NCI-H2196 (cell line): ENCODE data around the gene MB21D2.

ENCODE experiments used
- DNase-seq: peaks from one replicate; lab custom pipeline; 2025; ENCODE audit not compliant: unreplicated experiment; lab: John Stamatoyannopoulos, UW

MB21D2 gene

DNA sequence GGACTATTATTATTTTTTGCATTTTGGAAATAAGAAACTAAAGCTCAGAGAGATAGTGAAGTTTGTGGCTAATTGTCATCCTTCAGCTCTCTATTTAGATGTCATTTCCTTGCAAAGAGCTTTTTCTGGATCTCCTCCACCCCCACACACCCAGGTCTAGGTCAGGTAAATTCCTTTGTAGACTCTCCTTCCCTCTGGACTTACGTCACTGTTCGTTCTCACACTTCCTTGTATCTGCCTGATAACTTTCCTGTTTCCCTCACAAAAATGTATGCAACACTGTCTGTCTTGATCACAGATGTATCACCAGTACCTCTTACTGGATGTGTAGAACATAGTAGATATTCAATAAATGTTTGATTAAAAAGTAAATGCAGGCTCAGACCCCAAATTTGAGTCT is 6.1 kb upstream of the MB21D2 start:
- DNase-seq, result no peak

- DNase-seq, result no peak
These were observed 4.1 kb upstream of the MB21D2 start for GRCh38 chr3:192921793-192922192.

- no peak for DNase-seq
These were observed 2.8 kb upstream of the MB21D2 start for GRCh38 chr3:192920411-192920810.

GRCh38 chr3:192919901-192920300 is 2.2 kb upstream of the MB21D2 start:
- no peak for DNase-seq

GRCh38 chr3:192918275-192918588 is 576 bp upstream of the MB21D2 start:
- no peak for DNase-seq

DNA sequence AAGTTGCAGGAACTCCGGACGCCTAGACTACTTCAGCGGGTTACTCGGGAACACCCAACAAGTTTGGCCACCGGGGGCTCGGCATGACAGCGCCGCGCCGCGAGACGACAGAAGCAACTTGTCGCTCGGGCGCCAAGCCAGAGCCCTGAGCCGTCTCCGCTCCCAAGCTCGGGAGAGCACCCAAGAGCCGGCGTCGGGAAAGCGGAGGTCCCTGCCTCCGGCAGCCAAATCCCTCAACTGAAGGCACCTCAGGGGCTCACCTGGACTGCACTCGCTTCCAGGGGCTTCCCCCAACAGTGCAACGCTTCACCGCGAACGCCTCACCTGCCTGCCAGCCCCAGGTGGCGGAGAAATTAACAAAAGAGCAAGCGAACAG is 640 bp downstream of the MB21D2 start:
- peak; percentile 66 for DNase-seq

- DNase-seq, result no peak
These were observed 1.2 kb downstream of the MB21D2 start for GRCh38 chr3:192916371-192917027.

- DNase-seq, result no peak
These were observed 1.9 kb downstream of the MB21D2 start for GRCh38 chr3:192915722-192916121.

- peak; percentile 69 for DNase-seq
These were observed 2.4 kb downstream of the MB21D2 start for GRCh38 chr3:192915304-192915703.

DNA sequence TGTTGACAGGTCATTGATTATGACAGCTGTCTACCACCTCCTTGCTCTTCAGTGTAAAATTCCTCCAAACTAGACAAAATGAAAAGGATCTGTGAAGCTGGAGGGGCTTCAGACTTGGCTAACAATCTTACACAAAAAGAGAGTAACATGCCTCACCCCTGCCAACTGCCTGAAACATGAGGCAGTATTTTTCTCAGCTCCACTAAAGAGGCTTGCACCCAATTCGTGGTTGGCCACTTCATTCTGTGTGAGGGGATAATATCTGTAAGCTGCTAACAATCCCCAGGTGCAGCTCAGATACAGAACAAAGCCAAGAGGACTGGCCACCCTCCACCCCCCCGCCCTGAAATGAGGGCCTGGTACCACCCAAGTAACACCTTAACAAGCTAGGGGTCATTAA is 2.8 kb downstream of the MB21D2 start:
- no peak for DNase-seq

DNA sequence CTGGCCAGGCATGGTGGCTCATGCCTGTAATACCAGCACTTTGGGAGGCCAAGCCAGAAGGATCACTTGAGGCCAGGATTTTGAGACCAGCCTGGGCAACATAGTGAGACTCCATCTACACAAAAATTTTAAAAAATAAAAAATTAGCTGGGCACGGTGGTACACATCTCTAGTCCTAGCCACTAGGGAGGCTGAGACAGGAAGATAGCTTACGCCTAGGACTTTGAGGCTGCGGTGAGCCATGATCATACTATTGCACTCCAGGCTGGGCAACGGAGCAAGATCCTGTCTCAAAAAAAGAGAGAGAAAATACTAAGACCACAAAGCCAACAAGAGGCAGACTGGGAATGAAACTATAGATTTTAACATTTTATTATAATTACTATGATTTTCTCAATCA is 4.1 kb downstream of the MB21D2 start:
- no peak for DNase-seq

DNA sequence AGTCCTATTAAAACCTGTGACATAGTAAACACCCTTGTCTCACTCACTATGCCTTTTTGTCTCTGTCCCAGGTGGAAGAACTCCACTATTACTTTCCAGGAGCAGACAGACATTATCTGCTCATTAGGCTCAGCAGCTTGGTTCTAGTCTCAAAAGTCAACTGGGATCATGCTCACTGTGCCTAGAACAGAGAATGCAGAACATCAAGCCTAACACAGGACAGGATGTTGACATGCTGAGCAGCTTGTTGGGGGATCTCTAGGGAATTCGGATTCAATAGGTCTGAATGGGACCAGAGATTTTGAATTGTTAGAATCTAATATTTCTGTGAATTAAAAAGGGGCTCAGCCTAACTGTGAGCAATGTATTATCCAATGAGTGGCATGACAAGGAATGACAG is 6.4 kb downstream of the MB21D2 start:
- no peak for DNase-seq

DNA sequence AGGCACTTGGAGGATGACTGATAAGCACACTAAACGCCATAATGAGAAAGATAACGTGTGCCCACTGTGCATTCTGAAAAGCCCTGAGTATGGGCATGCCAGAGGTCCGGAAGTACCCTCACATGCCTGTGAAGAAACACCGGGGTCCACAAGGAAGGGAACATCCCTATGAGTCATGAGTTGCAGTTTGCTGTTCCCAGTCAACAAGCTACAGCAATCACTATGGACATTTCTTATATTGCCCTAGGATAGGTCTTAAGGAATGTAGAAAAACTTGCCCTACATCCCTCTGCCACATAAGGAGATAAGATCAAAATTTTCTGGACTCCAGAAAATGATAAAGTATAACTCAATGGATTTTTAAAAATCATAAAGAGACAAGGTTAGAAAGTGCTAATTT is 9.9 kb downstream of the MB21D2 start:
- no peak for DNase-seq

DNA sequence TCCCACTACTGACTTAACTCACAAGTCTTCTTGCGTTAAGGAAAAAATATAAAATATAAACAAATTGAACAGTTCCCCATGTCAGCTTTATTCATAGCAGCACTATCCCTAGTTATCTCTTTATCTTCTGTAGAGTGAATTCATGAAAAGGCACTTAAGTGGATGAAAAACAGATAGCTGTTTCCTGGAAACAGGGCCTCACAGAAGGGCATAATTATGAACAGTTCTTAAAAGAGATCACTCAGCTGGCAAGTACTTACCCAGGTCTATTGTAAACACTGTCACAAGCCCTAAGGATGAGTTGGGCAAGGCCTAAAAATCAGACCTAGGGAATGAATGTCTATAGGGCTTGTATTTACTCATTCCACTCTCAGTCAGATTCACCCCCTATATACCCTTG is 10.7 kb downstream of the MB21D2 start:
- DNase-seq, result peak; percentile 62

GRCh38 chr3:192905980-192906678 is 11.5 kb downstream of the MB21D2 start:
- no peak for DNase-seq

- no peak for DNase-seq
These were observed 12.9 kb downstream of the MB21D2 start for GRCh38 chr3:192904632-192905289.

- DNase-seq, result no peak
These were observed 15.1 kb downstream of the MB21D2 start for GRCh38 chr3:192902549-192902948.

DNA sequence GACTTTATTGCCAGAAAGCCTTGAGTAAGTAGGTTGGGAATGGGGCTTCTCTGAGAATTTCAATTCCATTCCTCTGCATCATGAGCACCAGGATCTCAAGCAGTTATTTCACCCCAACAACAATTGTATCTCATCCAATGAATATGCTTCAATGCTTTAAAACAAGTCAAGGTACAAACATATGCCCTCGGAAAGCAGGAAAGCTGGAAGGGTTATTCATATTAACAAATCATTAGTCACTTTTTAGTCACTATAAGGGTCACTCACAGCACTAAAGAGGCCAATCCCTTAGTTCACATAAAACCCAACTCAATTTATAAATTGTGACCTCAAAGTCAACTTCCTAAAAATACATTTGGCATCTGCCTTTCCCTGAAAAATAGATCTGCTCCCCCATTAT is 16.2 kb downstream of the MB21D2 start:
- no peak for DNase-seq

- DNase-seq, result no peak
These were observed 18.1 kb downstream of the MB21D2 start for GRCh38 chr3:192899540-192899982.

DNA sequence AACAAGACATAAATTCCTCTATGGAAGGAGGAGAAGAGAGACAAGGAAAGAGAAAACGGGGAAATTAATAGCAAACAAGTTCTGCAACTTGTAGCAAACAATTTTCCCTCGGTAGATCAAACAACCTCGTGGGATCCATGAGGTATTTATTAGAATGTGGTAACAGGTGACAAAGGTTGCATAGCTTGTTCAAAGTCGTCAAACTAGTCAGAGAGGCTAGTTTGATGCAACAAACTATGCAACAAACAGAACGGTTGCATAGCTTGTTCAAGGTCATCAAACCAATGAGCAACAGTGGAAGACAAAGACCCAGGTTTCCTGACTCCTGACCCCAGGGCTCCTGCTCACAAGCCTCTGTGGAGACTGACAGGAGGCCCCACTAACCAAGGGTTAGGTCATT is 20.7 kb downstream of the MB21D2 start:
- no peak for DNase-seq

GRCh38 chr3:192896208-192896607 is 21.4 kb downstream of the MB21D2 start:
- DNase-seq, result no peak

- no peak for DNase-seq
These were observed 23.0 kb downstream of the MB21D2 start for GRCh38 chr3:192894676-192895075.
